PC-3 (cell line): ENCODE results near the gene NR1H4. TPM values are rescaled to one million over a fixed set of nuclear protein-coding genes. Genes with fewer than 3 reads are reported as not detected.

ENCODE experiments used
- ATAC-seq: fragments of 200-7000 bp; cut with Tn5 transposase; 2 replicates; pipeline ENCODE4 v1.9.1; 2020; ENCODE audit warnings: mild to moderate bottlenecking, moderate library complexity
- BruUV-seq: library from RNA; stranded (reverse); fragments of 400-500 nt; replicated peaks from 2 replicates; lab custom pipeline; 2021; lab: Mats Ljungman, UMichigan
- CTCF ChIA-PET: fragments of 300-600 bp; sonication (Branson Sonifier 250); formaldehyde crosslinking; loops from one replicate; lab custom pipeline; 2022; ENCODE audit warnings: antibody characterized with exemption; lab: Charles Lee
- POLR2A ChIA-PET: fragments of 300-600 bp; sonication (Branson Sonifier 250); formaldehyde crosslinking; loops from one replicate; lab custom pipeline; 2022; ENCODE audit warnings: antibody characterized with exemption; ENCODE audit not compliant: unreplicated experiment; lab: Charles Lee
- DNase-seq: peaks from one replicate; pipeline ENCODE4 v3.0.0-alpha.2; 2015
- H2AFZ ChIP-seq: fragments of 300-600 bp; sonication (generic); 2 replicates; pipeline ENCODE4 v1.6.0; 2016; ENCODE audit warnings: antibody characterized with exemption, low read length
- H3F3A ChIP-seq: fragments of 300-600 bp; sonication (generic); one replicate; pipeline ENCODE4 v1.6.0; 2017; ENCODE audit warnings: antibody characterized with exemption, low read length, control low read depth, mild to moderate bottlenecking; ENCODE audit not compliant: unreplicated experiment
- H3K27ac ChIP-seq: fragments of 300-600 bp; sonication (generic); 2 replicates; pipeline ENCODE4 v1.5.1; 2016; ENCODE audit warnings: mild to moderate bottlenecking, low read length
- H3K27me3 ChIP-seq: fragments of 300-600 bp; sonication (generic); 2 replicates; pipeline ENCODE4 v1.6.1; 2016; ENCODE audit warnings: low read length, mixed read lengths
- H3K36me3 ChIP-seq: fragments of 300-600 bp; sonication (generic); 2 replicates; pipeline ENCODE4 v1.6.1; 2016; ENCODE audit warnings: low read depth, mixed run types, low read length, mixed read lengths
- H3K4me1 ChIP-seq: fragments of 300-600 bp; sonication (generic); 2 replicates; pipeline ENCODE4 v1.5.1; 2016; ENCODE audit warnings: low read length; ENCODE audit not compliant: insufficient read depth
- H3K4me2 ChIP-seq: fragments of 300-600 bp; sonication (generic); 2 replicates; pipeline ENCODE4 v1.6.0; 2016; ENCODE audit warnings: low read length
- H3K4me3 ChIP-seq: fragments of 300-600 bp; sonication (generic); 2 replicates; pipeline ENCODE4 v1.5.1; 2016; ENCODE audit warnings: mild to moderate bottlenecking, low read length, mixed read lengths
- H3K79me2 ChIP-seq: fragments of 300-600 bp; sonication (generic); 2 replicates; pipeline ENCODE4 v1.6.1; 2017; ENCODE audit warnings: low read length, mixed read lengths
- H3K9ac ChIP-seq: fragments of 300-600 bp; sonication (generic); 2 replicates; pipeline ENCODE4 v1.6.0; 2016; ENCODE audit warnings: mild to moderate bottlenecking, low read length
- H3K9me2 ChIP-seq: fragments of 300-600 bp; sonication (generic); replicated peaks from 2 replicates; pipeline ENCODE4 v1.6.1; 2016; ENCODE audit warnings: mixed run types, low read length, mixed read lengths
- H3K9me3 ChIP-seq: fragments of 300-600 bp; sonication (generic); 2 replicates; pipeline ENCODE4 v1.6.1; 2016; ENCODE audit warnings: low read length, mixed read lengths
- H4K20me1 ChIP-seq: fragments of 300-600 bp; sonication (generic); 2 replicates; pipeline ENCODE4 v1.6.1; 2016; ENCODE audit warnings: low read length, mixed read lengths
- EZH2 ChIP-seq: fragments of 300-600 bp; sonication (generic); IDR thresholded peaks from one replicate; pipeline ENCODE4 v1.6.1; 2017; ENCODE audit warnings: antibody characterized with exemption, mild to moderate bottlenecking, low read length; ENCODE audit not compliant: unreplicated experiment
- EZH2phosphoT487 ChIP-seq: fragments of 300-600 bp; sonication (generic); IDR thresholded peaks from 2 replicates; pipeline ENCODE4 v1.6.1; 2018; ENCODE audit warnings: mild to moderate bottlenecking, antibody characterized with exemption, low read length, borderline replicate concordance
- intact Hi-C: fragments of 100-400 bp; cut with micrococcal nuclease; formaldehyde crosslinking; loops from 2 replicates; pipeline ENCODE4 v1.9.0; 2023
- total RNA-seq: library from RNA; depleted of rRNA; stranded (reverse); fragments of >200 nt; gene quantifications from 2 replicates; pipeline ENCODE4 v1.2.3, GENCODE V29; 2014
- TF ChIP-seq, protein P1 (sequence below): fragments of 300-600 bp; sonication (generic); conservative IDR thresholded peaks from 2 replicates; pipeline ENCODE4 v1.5.1; 2017; ENCODE audit warnings: antibody characterized with exemption, low read depth, mild to moderate bottlenecking, low read length

The NR1H4 gene
- total RNA-seq, 1 experiment from 2014 or later = not detected

DNA sequence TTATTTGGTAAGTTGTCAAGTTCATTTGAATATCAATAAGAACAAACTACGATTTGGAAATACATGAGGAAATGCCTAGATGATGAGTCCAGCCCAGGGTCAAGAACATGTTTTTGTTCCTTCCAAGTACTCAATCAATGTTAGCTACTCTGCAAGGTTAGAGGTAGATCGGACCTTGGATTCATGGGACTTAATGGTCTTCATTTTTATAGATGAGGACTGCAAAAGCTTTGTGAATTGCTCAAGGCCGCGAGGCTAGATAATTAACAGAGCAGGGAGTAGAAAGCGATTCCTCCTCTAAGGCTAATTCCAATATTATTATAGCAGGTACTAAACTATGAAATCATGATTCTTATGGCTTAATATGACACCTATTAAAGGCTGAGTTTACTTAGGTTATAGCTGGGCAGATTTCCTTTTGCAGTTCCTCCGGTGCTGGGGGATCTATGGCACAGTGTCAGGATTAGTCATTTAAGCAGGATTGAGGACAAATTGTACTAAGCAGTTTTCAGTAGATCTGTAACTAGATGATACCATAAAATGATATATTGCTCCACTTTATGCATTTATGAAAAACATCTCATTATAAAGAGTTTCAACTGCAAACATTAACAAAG lies 19.8 kb downstream of the NR1H4 start:
- ATAC-seq = peak; percentile 22; the same call in 1 of the 2 replicates
- intact Hi-C loops = no loop called here
- POLR2A ChIA-PET = no interaction called here

GRCh38 chr12:100494026-100494425 lies 20.4 kb downstream of the NR1H4 start:
- ChIA-PET POLR2A (no interaction called here), CTCF (no interaction called here)
- H3K4me3 ChIP-seq = no peak overlapping the region
- intact Hi-C loops = no loop called here
- no peaks in the 10 kb centered on the region for H4K20me1 ChIP-seq
- peaks cover 71% of the 10 kb centered on the region for H3K27me3 ChIP-seq
- H3K4me1 ChIP-seq = no peaks in the 10 kb centered on the region
- no peak for ATAC-seq
- no TSS peak for BruUV-seq
- no peak overlapping the region for H2AFZ ChIP-seq
- no peaks in the 10 kb centered on the region for H3K9me3 ChIP-seq
- no peak overlapping the region for H3K27ac ChIP-seq
- H3K36me3 ChIP-seq = no peaks in the 10 kb centered on the region
- H3K9me2 ChIP-seq = no peaks in the 10 kb centered on the region
- no peaks in the 10 kb centered on the region for H3F3A ChIP-seq
- no peak for DNase-seq
- no peak overlapping the region for H3K9ac ChIP-seq
- H3K79me2 ChIP-seq = no peaks in the 10 kb centered on the region
- TF ChIP-seq EZH2phosphoT487 = no peak
- TF ChIP-seq, protein P1, sequence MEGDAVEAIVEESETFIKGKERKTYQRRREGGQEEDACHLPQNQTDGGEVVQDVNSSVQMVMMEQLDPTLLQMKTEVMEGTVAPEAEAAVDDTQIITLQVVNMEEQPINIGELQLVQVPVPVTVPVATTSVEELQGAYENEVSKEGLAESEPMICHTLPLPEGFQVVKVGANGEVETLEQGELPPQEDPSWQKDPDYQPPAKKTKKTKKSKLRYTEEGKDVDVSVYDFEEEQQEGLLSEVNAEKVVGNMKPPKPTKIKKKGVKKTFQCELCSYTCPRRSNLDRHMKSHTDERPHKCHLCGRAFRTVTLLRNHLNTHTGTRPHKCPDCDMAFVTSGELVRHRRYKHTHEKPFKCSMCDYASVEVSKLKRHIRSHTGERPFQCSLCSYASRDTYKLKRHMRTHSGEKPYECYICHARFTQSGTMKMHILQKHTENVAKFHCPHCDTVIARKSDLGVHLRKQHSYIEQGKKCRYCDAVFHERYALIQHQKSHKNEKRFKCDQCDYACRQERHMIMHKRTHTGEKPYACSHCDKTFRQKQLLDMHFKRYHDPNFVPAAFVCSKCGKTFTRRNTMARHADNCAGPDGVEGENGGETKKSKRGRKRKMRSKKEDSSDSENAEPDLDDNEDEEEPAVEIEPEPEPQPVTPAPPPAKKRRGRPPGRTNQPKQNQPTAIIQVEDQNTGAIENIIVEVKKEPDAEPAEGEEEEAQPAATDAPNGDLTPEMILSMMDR = no peak
- no peak overlapping the region for H3K4me2 ChIP-seq

More for the DNA sequence above, 19.8 kb downstream of the NR1H4 start:
- TF ChIP-seq EZH2phosphoT487 (no peak), EZH2 (no peak)
- TF ChIP-seq, protein P1 = no peak
- no peaks in the 10 kb centered on the region for H4K20me1 ChIP-seq
- no TSS peak for BruUV-seq
- DNase-seq = peak; percentile 21
- no peaks in the 10 kb centered on the region for H3K79me2 ChIP-seq
- CTCF ChIA-PET = no interaction called here
- H3K4me1 ChIP-seq = no peaks in the 10 kb centered on the region
- H3K27ac ChIP-seq = no peak overlapping the region
- H2AFZ ChIP-seq = no peak overlapping the region
- H3F3A ChIP-seq = no peaks in the 10 kb centered on the region
- H3K4me2 ChIP-seq = no peak overlapping the region
- H3K9me3 ChIP-seq = no peaks in the 10 kb centered on the region
- no peak overlapping the region for H3K4me3 ChIP-seq
- H3K27me3 ChIP-seq = peaks cover 75% of the 10 kb centered on the region
- H3K36me3 ChIP-seq = no peaks in the 10 kb centered on the region
- no peaks in the 10 kb centered on the region for H3K9me2 ChIP-seq
- no peak overlapping the region for H3K9ac ChIP-seq

DNA sequence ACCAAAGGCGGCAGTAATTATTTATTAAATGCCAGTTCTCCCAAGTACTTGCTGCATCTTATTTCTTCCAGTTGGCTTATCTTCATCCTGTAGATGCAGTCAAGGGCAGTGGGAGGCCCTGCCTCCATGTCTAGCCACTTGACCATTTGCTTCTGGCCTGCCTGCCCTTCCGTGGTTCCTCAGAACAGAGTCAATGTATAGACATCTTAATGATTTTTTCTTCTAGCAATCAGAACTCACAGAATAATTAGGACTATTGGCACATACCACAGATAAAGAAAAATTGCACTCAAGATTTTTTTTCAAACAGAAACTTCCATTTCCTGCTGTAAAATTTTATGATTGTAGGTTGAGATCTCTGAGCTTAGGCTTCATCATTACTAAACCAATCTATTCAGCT lies 20.9 kb downstream of the NR1H4 start:
- Histone ChIP-seq H3K27ac (no peak overlapping the region), H3K9me2 (no peaks in the 10 kb centered on the region), H4K20me1 (no peaks in the 10 kb centered on the region), H3K4me3 (no peak overlapping the region), H3K4me1 (no peaks in the 10 kb centered on the region), H3K36me3 (no peaks in the 10 kb centered on the region), H3K4me2 (no peak overlapping the region), H2AFZ (no peak overlapping the region), H3K79me2 (no peaks in the 10 kb centered on the region), H3K9ac (no peak overlapping the region), H3F3A (no peaks in the 10 kb centered on the region), H3K9me3 (no peaks in the 10 kb centered on the region), H3K27me3 (peaks cover 71% of the 10 kb centered on the region)
- no peak for DNase-seq
- ATAC-seq = no peak
- intact Hi-C loops = no loop called here
- ChIA-PET POLR2A (no interaction called here), CTCF (no interaction called here)
- no TSS peak for BruUV-seq
- TF ChIP-seq EZH2 = no peak
- TF ChIP-seq, protein P1 = no peak
- no peak for TF ChIP-seq EZH2phosphoT487
